K562 (cell line): ENCODE measurements around the gene HNRNPA2B1.

Source experiments
- JUNB ChIP-seq: fragments of 450-650 bp; formaldehyde crosslinking; conservative IDR thresholded peaks from 2 replicates; pipeline ENCODE4 v1.4.0; 2020; ENCODE audit warnings: mild to moderate bottlenecking
- KAT2B ChIP-seq: IDR thresholded peaks from one replicate; pipeline ENCODE4 v1.6.1; 2012; ENCODE audit warnings: low read depth, mild to moderate bottlenecking, control low read depth, inconsistent platforms, low read length, moderate library complexity
- RNF2 ChIP-seq: sonication (generic); IDR thresholded peaks from 2 replicates; pipeline ENCODE4 v1.6.1; 2016

- no peak for TF ChIP-seq JUNB
- TF ChIP-seq RNF2, result no peak
- no peak for TF ChIP-seq KAT2B
Measured at GRCh38 chr7:26153241-26153822, 47.2 kb downstream of the HNRNPA2B1 start.
